AG20443 (cell line): ENCODE results near the gene AMIGO3.

ENCODE experiments used
- DNase-seq: peaks from one replicate; pipeline ENCODE4 v3.0.0; 2012; ENCODE audit warnings: low spot score, mixed read lengths

The AMIGO3 gene

GRCh38 chr3:49667701-49668413, 51.6 kb downstream of the AMIGO3 start:
- no peak for DNase-seq
